ENCODE measurements around the gene FBXW5.

GRCh38 chr9:136960212-136960937, 15.8 kb upstream of the FBXW5 start:
- no peak for TF ChIP-seq CTCF (conservative IDR thresholded peaks at IDR 0.05; ENCODE audit: low read depth in 2 of 2)
- no peak for TF ChIP-seq REST (IDR thresholded peaks at IDR 0.05; ENCODE audit: unreplicated experiment)
- no peak for TF ChIP-seq POLR2AphosphoS5 (IDR thresholded peaks at IDR 0.05; ENCODE audit: low read depth)
- TF ChIP-seq EZH2phosphoT487 (IDR thresholded peaks at IDR 0.05; ENCODE audit: unreplicated experiment) = no peak
- TF ChIP-seq ZNF331 (CRISPR knock-in tag; IDR thresholded peaks at IDR 0.05; ENCODE audit: low read depth) = no peak
- no peak for TF ChIP-seq CREB1 (CRISPR knock-in tag; IDR thresholded peaks at IDR 0.05; ENCODE audit: low read depth)
- no peak for TF ChIP-seq EZH2 (IDR thresholded peaks at IDR 0.05; ENCODE audit: low read depth, unreplicated experiment)
- TF ChIP-seq STAT1 (IDR thresholded peaks at IDR 0.05; ENCODE audit: unreplicated experiment) = no peak
- no peak for TF ChIP-seq JUNB (IDR thresholded peaks at IDR 0.05; ENCODE audit: unreplicated experiment)
- no peak for TF ChIP-seq ZNF462 (CRISPR knock-in tag; IDR thresholded peaks at IDR 0.05)
- no peak for TF ChIP-seq ETS1 (IDR thresholded peaks at IDR 0.05)
- TF ChIP-seq ZNF114 (CRISPR knock-in tag; IDR thresholded peaks at IDR 0.05) = no peak
